ENCODE data around the gene PDE4DIP. TPM values are rescaled to one million over a fixed set of nuclear protein-coding genes. Genes with fewer than 3 reads are reported as not detected.
"Not testable (repeated sequence)": the region's sequence is repeated elsewhere in the genome, so short reads cannot be mapped to it uniquely, and the experiment has no call there.

Gene PDE4DIP
- total and polyA plus RNA-seq, 2 donors = 13.6 to 15.7 TPM

- not testable (repeated sequence) for H3K9me3 ChIP-seq (ENCODE audit: control insufficient read depth in 2 of 2, insufficient read depth in 1 of 2, low read length in 1 of 2); DNase-seq (ENCODE audit: low read depth in 6 of 9, low spot score in 9 of 9); H3K27ac ChIP-seq (ENCODE audit: low read depth in 1 of 2, low read length in 1 of 2); H3K4me3 ChIP-seq (ENCODE audit: low read length in 2 of 2); H3K36me3 ChIP-seq (ENCODE audit: control insufficient read depth in 2 of 2, insufficient read depth in 2 of 2, low read length in 1 of 2); H3K4me1 ChIP-seq (ENCODE audit: control insufficient read depth in 2 of 2, insufficient read depth in 2 of 2, low read length in 2 of 2); H3K27me3 ChIP-seq (ENCODE audit: control insufficient read depth in 2 of 2, insufficient read depth in 1 of 2, low read length in 1 of 2)
- 87% methylated on average over 3 of the region's 3 CpGs for WGBS
Measured at GRCh38 chr1:149064611-149065010, 220.4 kb downstream of the PDE4DIP start.

DNA sequence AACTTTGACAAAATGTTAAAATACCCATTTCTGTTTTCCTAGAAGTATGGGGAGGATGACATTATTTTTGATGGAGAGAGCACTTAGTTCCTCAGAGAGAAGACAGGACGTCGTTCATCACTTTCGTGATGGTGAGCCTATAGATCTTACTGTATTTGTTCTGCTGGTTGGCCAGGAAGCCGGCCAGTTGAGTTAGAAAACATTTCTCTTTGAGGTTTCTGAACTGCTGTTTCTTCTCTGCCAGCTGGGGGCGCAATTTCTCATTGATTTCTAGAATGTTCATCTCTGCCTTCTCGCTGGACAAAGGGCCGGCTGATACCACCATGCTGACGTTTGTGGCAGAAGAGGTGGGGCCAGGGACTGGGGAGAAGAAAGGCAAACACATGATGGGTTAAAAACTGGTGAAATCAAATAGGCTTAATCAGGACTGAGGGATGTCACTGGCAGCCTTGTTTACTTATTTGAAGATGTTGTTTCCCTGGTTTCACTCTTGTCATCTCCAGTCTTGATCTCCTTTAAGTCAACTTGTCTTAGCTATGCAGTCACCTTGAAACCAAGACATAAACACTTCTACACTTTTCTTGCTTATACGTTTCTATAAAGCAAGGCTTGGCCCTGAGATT, 231.4 kb downstream of the PDE4DIP start:
- not testable (repeated sequence) for DNase-seq (ENCODE audit: low read depth in 6 of 9, low spot score in 9 of 9); H3K4me1 ChIP-seq (ENCODE audit: control insufficient read depth in 2 of 2, insufficient read depth in 2 of 2, low read length in 2 of 2); H3K27ac ChIP-seq (ENCODE audit: low read depth in 1 of 2, low read length in 1 of 2); H3K4me3 ChIP-seq (ENCODE audit: low read length in 2 of 2); H3K36me3 ChIP-seq (ENCODE audit: control insufficient read depth in 2 of 2, insufficient read depth in 2 of 2, low read length in 1 of 2); H3K9me3 ChIP-seq (ENCODE audit: control insufficient read depth in 2 of 2, insufficient read depth in 1 of 2, low read length in 1 of 2); H3K27me3 ChIP-seq (ENCODE audit: control insufficient read depth in 2 of 2, insufficient read depth in 1 of 2, low read length in 1 of 2)
- WGBS = 73% methylated on average over 4 of the region's 9 CpGs

Other genes starting within 250 kb of the PDE4DIP start
- gene NBPF14, start 248.4 kb upstream of the PDE4DIP start, total RNA-seq = 9.7 TPM
- gene NBPF14, start 248.4 kb upstream of the PDE4DIP start, polyA plus RNA-seq = 12.6 TPM
- gene NUDT4B, start 95.7 kb upstream of the PDE4DIP start, total RNA-seq = 0.76 TPM
- 1.1 TPM for gene NUDT4B, start 95.7 kb upstream of the PDE4DIP start, polyA plus RNA-seq